Measurements from ENCODE around the gene MAPK11.

- TF ChIP-seq EZH2phosphoT487 (IDR thresholded peaks at IDR 0.05; ENCODE audit: borderline replicate concordance) = no peak
- TF ChIP-seq, protein P1, sequence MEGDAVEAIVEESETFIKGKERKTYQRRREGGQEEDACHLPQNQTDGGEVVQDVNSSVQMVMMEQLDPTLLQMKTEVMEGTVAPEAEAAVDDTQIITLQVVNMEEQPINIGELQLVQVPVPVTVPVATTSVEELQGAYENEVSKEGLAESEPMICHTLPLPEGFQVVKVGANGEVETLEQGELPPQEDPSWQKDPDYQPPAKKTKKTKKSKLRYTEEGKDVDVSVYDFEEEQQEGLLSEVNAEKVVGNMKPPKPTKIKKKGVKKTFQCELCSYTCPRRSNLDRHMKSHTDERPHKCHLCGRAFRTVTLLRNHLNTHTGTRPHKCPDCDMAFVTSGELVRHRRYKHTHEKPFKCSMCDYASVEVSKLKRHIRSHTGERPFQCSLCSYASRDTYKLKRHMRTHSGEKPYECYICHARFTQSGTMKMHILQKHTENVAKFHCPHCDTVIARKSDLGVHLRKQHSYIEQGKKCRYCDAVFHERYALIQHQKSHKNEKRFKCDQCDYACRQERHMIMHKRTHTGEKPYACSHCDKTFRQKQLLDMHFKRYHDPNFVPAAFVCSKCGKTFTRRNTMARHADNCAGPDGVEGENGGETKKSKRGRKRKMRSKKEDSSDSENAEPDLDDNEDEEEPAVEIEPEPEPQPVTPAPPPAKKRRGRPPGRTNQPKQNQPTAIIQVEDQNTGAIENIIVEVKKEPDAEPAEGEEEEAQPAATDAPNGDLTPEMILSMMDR (conservative IDR thresholded peaks at IDR 0.05; ENCODE audit: low read length) = no peak; the same call in 1 of the 2 replicates
Observed at GRCh38 chr22:50246242-50247175, 23.7 kb downstream of the MAPK11 start.
